Cardiac muscle cell (in vitro differentiated cells and primary cell): ENCODE data around the gene CRYZL1. TPM values are rescaled to one million over a fixed set of nuclear protein-coding genes. Genes with fewer than 3 reads are reported as not detected.
A peak's percentile ranks its signal among the peaks of the same experiment; 100 is the strongest.

Experiments used
- DNase-seq, 2 donors: peaks; one replicate each; pipeline versions ENCODE4 v3.0.0 to v3.0.0-alpha.2; 2010 to 2017; ENCODE audit warnings: low read depth in 1 of 2, low spot score in 1 of 2
- H3K27ac ChIP-seq: fragments of 200-600 bp; sonication (generic); 2 replicates; pipeline ENCODE4 v1.5.1; 2016
- H3K27me3 ChIP-seq: fragments of 200-600 bp; sonication (generic); 2 replicates; pipeline ENCODE4 v1.6.0; 2016; ENCODE audit warnings: control low read depth
- H3K36me3 ChIP-seq: fragments of 200-600 bp; sonication (generic); 2 replicates; pipeline ENCODE4 v1.5.1; 2016; ENCODE audit warnings: control low read depth
- H3K4me1 ChIP-seq: fragments of 200-600 bp; sonication (generic); 2 replicates; pipeline ENCODE4 v1.8.1; 2017; ENCODE audit warnings: low read depth, mild to moderate bottlenecking, mixed run types
- H3K4me3 ChIP-seq: fragments of 200-600 bp; sonication (generic); 2 replicates; pipeline ENCODE4 v1.5.1; 2016; ENCODE audit warnings: mild to moderate bottlenecking
- H3K9me3 ChIP-seq: fragments of 200-600 bp; sonication (generic); 2 replicates; pipeline ENCODE4 v1.5.1; 2017; ENCODE audit warnings: low read depth, mild to moderate bottlenecking, control low read depth
- polyA plus RNA-seq: library from polyadenylated mRNA; unstranded; fragments of >200 nt; fragmentation: Nextera tagmentation; extraction: Ambion mirVana; gene quantifications from 2 replicates; pipeline ENCODE4 v1.2.1, GENCODE V29; 2016
- total RNA-seq: library from RNA; depleted of rRNA; stranded (reverse); fragments of >200 nt; gene quantifications from 2 replicates; pipeline ENCODE4 v1.2.3, GENCODE V29; 2016
- TF ChIP-seq, protein P1 (sequence below): IDR thresholded peaks from 2 replicates; pipeline ENCODE4 v1.5.1; 2012; ENCODE audit warnings: low read depth, mild to moderate bottlenecking, low read length

CRYZL1 gene
- total and polyA plus RNA-seq, 2 experiments from 2014 or later = 58.1 to 58.3 TPM

DNA sequence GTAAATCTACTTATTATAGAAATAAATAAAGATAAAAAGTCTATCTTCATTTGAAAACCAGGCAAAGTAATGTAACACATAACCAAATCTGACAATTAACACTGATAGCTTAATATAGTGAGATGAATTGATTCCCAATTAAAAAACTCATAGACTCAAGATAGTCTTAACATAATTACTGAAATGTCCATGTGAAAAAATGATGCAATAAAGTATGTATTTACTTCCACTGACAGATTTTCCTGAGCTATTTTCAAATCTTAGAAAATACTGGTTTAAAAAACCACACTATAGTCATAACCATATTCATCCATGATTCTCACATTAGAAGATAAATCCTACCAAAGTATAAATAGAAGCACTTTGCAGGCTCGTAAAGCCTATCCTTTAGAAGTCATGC, 43.5 kb downstream of the CRYZL1 start:
- DNase-seq = no peak
- Histone ChIP-seq H3K4me3 (no peak overlapping the region), H3K27me3 (no peaks in the 10 kb centered on the region), H3K4me1 (no peaks in the 10 kb centered on the region), H3K36me3 (peaks cover 58% of the 10 kb centered on the region), H3K9me3 (no peaks in the 10 kb centered on the region), H3K27ac (no peak overlapping the region)
- TF ChIP-seq, protein P1, sequence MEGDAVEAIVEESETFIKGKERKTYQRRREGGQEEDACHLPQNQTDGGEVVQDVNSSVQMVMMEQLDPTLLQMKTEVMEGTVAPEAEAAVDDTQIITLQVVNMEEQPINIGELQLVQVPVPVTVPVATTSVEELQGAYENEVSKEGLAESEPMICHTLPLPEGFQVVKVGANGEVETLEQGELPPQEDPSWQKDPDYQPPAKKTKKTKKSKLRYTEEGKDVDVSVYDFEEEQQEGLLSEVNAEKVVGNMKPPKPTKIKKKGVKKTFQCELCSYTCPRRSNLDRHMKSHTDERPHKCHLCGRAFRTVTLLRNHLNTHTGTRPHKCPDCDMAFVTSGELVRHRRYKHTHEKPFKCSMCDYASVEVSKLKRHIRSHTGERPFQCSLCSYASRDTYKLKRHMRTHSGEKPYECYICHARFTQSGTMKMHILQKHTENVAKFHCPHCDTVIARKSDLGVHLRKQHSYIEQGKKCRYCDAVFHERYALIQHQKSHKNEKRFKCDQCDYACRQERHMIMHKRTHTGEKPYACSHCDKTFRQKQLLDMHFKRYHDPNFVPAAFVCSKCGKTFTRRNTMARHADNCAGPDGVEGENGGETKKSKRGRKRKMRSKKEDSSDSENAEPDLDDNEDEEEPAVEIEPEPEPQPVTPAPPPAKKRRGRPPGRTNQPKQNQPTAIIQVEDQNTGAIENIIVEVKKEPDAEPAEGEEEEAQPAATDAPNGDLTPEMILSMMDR = no peak

- Histone ChIP-seq H3K27me3 (no peaks in the 10 kb centered on the region), H3K9me3 (no peaks in the 10 kb centered on the region), H3K27ac (peak within 1 kb of the TSS; percentile 89), H3K4me1 (peaks cover 8% of the 10 kb centered on the region), H3K4me3 (peak within 1 kb of the TSS; percentile 84), H3K36me3 (peaks cover 7% of the 10 kb centered on the region)
- peak; percentile 86 to 94 for DNase-seq
- TF ChIP-seq, protein P1 = no peak
Observed at GRCh38 chr21:33588485-33589335, 52.8 kb downstream of the CRYZL1 start, which contains the start of gene DONSON. Gene DONSON, minus strand, starts transcription at chr21:33588684. Its CDS starts 43 bp downstream, at chr21:33588641.

- no peaks in the 10 kb centered on the region for H3K9me3 ChIP-seq
- TF ChIP-seq, protein P1 = peak; percentile 1
- H3K36me3 ChIP-seq = peaks cover 11% of the 10 kb centered on the region
- H3K27me3 ChIP-seq = no peaks in the 10 kb centered on the region
- H3K4me3 ChIP-seq = peak overlapping the region; percentile 84
- peak; percentile 31 to 41 for DNase-seq
- peaks cover 8% of the 10 kb centered on the region for H3K4me1 ChIP-seq
- peak overlapping the region; percentile 89 for H3K27ac ChIP-seq
Observed at GRCh38 chr21:33587792-33588484, 53.6 kb downstream of the CRYZL1 start.

GRCh38 chr21:33586927-33587326, 54.6 kb downstream of the CRYZL1 start:
- no peaks in the 10 kb centered on the region for H3K9me3 ChIP-seq
- H3K4me1 ChIP-seq = peaks cover 8% of the 10 kb centered on the region
- no peak overlapping the region for H3K4me3 ChIP-seq
- H3K27ac ChIP-seq = no peak overlapping the region
- peaks cover 12% of the 10 kb centered on the region for H3K36me3 ChIP-seq
- DNase-seq = no peak
- TF ChIP-seq, protein P1 = no peak
- no peaks in the 10 kb centered on the region for H3K27me3 ChIP-seq

DNA sequence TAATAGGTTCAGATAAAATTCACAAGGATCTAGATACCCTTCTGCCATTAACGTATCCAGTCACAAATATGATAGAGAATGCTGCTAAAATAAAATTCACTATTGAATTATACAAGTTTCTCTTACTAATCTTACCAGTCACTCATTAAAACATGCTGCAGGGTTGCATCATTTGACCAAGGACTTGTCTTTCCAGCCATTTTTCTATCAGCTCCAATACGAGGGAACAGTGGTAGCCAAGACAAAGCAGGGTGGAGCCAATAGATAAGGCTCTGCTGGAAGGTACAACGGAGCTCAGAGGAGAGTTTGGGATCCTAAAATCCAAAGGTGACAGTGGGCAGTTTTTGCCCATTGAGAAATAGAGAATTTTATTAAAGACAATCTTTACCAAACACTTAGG, 57.1 kb downstream of the CRYZL1 start:
- H3K4me3 ChIP-seq = no peak overlapping the region

More for the DNA sequence above, 57.1 kb downstream of the CRYZL1 start:
- Histone ChIP-seq H3K4me1 (peaks cover 4% of the 10 kb centered on the region), H3K27ac (no peak overlapping the region), H3K36me3 (peaks cover 25% of the 10 kb centered on the region), H3K9me3 (no peaks in the 10 kb centered on the region), H3K27me3 (no peaks in the 10 kb centered on the region)
- TF ChIP-seq, protein P1 = no peak
- peak in 1 of 2 donors; percentile 16 for DNase-seq
